ENCODE measurements around the gene FXYD6.

FXYD6 gene

GRCh38 chr11:117825538-117826189, 50.8 kb downstream of the FXYD6 start:
- TF ChIP-seq, protein P1, sequence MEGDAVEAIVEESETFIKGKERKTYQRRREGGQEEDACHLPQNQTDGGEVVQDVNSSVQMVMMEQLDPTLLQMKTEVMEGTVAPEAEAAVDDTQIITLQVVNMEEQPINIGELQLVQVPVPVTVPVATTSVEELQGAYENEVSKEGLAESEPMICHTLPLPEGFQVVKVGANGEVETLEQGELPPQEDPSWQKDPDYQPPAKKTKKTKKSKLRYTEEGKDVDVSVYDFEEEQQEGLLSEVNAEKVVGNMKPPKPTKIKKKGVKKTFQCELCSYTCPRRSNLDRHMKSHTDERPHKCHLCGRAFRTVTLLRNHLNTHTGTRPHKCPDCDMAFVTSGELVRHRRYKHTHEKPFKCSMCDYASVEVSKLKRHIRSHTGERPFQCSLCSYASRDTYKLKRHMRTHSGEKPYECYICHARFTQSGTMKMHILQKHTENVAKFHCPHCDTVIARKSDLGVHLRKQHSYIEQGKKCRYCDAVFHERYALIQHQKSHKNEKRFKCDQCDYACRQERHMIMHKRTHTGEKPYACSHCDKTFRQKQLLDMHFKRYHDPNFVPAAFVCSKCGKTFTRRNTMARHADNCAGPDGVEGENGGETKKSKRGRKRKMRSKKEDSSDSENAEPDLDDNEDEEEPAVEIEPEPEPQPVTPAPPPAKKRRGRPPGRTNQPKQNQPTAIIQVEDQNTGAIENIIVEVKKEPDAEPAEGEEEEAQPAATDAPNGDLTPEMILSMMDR (IDR thresholded peaks at IDR 0.05; ENCODE audit: insufficient read depth, missing control alignments), result no peak
- no peak for FAIRE-seq
- no peak for DNase-seq (ENCODE audit: insufficient read length, low spot score)

GRCh38 chr11:117824571-117825537, 51.6 kb downstream of the FXYD6 start, which contains the start of gene FXYD2:
Gene FXYD2, minus strand, starts transcription at chr11:117824744. Its CDS starts 66 bp downstream, at chr11:117824678.
- DNase-seq (ENCODE audit: insufficient read length, low spot score), result no peak
- TF ChIP-seq, protein P1 (IDR thresholded peaks at IDR 0.05; ENCODE audit: insufficient read depth, missing control alignments), result no peak
- FAIRE-seq, result no peak

DNA sequence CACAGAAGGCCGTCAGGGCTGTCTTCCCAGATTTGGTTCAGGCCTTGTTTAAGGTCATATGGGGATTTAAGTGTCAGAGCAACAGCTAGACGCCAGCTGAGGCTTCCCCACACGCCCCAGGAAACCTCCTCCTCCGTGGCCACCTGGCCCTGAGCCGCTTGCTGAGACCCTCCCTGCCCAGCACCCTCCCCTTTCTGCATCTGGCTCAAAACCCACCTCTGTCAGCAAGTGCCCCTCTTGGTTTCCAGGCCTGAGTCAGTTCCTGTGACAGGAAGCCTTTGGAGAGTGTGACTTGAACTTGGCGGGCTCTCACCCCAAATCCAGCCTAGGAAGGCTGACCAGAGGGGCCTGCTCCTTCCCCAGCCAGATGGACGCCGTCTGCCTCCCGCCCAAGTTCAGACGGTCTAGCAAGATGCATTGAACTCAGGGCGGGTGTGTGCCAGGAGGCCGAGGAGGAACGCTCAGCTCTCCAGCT, 52.5 kb downstream of the FXYD6 start:
- FAIRE-seq (no peak), DNase-seq (ENCODE audit: insufficient read length, low spot score) (no peak)
- TF ChIP-seq, protein P1 (IDR thresholded peaks at IDR 0.05; ENCODE audit: insufficient read depth, missing control alignments), result no peak

DNA sequence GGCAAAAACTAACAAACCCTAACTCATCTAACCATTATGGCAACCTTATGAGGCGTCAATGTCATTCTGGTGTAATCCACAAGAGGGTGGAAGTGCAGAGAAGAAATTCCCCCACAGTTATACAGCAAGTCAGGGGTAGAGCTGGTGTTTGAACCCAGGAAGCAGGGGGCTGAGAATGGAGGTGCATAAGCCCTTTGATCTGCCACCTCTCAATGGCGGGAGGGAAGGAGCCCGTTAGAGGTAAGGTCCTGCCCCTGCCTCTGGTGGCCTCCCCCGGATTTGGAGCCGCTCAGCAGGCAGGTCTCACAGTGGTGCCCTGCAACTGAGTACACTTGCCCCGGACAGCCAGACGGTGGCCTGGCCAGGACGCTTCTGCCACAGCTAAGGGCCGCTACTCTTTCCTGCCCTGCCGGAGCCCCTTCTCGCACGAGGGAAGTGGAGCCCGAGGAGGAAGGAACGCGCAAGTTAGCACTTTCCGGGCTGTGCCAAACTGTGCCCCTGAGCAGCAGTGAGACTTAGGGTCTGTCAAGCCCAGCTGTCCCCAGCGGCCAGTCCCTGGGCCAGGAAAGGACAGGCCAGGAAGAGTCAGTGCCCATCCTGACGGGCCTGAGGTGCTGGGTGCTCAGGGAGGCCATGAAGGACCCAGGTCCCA, 53.0 kb downstream of the FXYD6 start:
- no peak for FAIRE-seq
- TF ChIP-seq, protein P1 (IDR thresholded peaks at IDR 0.05; ENCODE audit: insufficient read depth, missing control alignments), result no peak
- DNase-seq (ENCODE audit: insufficient read length, low spot score), result no peak

DNA sequence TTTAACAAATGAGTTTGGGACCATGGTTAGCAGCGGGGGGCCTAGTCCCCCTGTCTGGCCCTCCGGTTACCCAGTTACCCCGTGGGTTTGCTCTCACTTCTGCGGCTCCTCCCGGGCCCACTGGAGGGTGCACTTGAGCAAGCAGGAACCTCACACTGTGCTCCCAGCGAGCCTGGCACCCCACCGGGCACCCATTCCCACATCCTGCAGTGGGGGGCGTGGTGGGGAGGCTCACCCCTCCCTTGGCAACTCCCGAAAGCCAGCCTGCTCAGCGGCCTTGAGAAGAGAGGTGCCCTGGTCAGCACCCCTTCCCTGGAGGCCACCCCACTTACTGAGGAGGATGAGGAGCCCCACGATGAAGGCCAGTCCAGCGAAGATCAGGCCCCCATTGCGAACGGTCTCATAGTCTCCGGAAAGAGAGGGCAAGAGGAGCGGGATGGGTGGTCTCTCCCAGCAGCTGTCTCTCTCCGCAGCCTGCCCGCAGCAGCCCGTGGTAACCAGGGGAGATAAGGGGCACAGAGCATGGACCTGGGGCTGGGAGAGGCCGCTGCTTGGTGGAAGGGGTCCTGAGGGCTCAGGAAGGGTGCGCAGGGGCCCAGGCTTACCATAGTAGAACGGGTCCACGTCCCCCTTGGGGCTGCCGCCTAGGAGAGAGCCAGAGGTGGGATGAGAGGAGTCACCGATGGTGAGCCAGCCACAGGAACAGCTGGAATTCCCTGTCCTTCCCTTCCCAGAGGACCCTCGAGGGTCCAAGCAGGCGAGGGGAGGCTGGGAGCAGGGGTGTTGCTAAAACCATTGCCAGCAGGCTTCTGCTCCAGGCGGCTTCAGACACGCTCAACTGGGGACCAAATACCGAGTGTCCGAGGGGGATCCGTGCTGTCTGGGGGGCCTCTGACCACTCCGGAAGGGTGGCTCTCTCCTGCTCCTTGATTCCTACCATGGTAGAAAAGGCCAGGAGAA, 54.1 kb downstream of the FXYD6 start:
- TF ChIP-seq, protein P1 (IDR thresholded peaks at IDR 0.05; ENCODE audit: insufficient read depth, missing control alignments), result peak; percentile 43
- no peak for FAIRE-seq
- DNase-seq (ENCODE audit: insufficient read length, low spot score), result peak; percentile 70

DNA sequence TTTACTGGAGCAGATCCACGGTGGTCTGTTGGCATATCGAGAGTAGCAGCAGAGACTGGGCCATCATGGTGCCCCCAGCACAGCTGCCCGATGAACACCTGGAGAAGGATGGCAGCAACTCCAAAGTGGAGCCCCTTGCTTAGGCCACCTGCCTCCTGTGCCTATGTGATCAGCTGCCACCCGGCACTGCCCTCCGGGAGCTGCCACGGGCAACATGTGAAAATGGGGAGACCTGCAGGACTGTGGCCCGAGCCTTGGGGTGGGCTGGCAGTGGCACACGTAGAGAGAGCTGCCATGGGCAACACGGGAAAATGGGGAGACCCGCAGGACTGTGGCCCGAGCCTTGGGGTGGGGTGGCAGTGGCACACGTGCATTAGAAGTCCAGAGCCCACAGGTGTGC, 55.0 kb downstream of the FXYD6 start:
- FAIRE-seq (no peak), DNase-seq (ENCODE audit: insufficient read length, low spot score) (no peak)
- TF ChIP-seq, protein P1 (IDR thresholded peaks at IDR 0.05; ENCODE audit: insufficient read depth, missing control alignments), result no peak
